DMS 273 treated with DMSO at 0.1 percent for 48 hours (cell line): Measurements from ENCODE around the gene ID3.

ENCODE experiments used
- DNase-seq: peaks from one replicate; lab custom pipeline; 2025; lab: John Stamatoyannopoulos, UW

Gene ID3

DNA sequence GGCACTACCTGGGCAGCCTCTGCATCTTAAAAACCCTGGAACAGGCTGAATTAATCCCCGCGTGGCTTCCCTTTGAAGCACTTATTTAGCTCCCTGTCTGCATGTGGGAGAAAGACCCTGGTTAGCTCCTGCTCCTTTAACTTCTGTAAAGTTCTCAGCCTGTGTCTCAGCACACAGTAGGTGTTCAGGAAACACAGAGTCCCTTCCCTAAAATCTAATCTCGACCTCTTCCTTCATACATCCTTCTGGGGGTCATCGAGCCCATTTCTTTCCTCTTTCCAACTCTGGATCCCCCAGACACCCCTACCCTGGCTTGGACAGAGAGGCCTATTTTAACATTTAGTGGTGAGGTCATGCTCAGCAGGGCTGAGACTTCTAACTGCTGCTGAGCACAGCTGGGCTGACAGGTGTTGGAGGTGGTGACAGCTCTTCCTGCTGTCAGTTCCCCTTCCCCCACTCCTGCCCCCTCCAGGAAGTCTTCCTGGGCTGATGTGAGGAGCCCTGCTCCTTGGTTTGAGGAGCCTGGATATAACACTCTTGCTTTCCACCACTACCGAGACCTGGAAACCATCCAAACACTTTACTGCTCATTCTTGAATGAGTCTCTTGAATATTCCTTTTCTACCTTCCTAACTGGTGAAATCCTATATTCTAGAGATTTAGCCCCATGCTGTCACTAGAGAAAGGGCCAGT lies 33.6 kb downstream of the ID3 start:
- peak; percentile 56 for DNase-seq

DNA sequence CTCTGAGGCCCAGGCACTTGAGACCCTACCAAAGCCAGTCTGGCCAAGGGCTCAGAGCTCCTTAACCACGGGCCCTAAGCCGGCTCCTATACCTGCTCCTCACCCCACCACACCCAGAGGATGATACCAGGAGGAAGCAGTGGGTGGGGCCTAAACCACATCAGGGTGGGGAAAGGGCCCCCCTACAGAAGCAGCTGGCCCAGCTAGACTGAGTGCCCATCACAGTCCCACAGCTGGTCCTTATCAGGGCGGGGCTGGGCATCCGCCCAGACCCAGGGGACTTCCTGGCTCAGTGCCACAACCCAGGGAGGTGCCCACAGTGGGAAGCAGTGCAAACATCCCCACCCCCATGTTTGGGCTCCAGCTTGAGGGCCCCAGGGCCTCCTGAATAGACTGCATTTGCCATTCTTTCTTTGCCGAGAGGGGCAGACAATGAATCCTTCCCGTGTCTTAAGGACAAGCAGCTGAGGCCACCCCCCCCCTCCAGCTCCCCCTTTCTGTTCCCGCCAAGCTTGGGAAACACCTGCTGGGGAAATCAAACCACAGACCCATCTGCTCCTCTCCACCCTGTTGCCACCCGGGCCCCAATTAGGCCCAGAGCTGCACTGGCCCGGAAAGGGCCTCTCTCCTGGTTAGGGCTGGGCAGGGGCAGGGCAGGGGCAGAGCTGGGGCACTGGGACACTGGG lies 34.4 kb downstream of the ID3 start:
- peak; percentile 52 for DNase-seq

DNA sequence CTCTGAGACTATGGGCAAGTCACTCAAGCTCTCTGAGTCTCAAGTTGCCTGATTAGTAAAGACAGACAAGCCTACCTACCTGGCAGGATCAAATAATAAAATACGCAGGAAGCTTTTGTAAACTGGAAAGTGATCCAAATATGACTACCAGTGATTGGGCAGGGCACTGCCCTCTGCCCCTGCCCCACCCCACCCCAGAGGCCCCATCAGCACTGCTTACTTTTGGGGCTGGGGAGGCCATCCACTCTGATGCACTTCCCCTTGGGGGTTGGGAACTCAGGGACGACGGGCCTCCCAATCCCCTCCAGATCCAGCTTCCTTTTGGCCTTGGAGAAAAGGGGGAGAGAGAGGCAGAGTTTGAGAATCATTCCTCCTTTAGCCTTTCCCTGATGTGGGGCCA lies 35.1 kb downstream of the ID3 start:
- no peak for DNase-seq

DNA sequence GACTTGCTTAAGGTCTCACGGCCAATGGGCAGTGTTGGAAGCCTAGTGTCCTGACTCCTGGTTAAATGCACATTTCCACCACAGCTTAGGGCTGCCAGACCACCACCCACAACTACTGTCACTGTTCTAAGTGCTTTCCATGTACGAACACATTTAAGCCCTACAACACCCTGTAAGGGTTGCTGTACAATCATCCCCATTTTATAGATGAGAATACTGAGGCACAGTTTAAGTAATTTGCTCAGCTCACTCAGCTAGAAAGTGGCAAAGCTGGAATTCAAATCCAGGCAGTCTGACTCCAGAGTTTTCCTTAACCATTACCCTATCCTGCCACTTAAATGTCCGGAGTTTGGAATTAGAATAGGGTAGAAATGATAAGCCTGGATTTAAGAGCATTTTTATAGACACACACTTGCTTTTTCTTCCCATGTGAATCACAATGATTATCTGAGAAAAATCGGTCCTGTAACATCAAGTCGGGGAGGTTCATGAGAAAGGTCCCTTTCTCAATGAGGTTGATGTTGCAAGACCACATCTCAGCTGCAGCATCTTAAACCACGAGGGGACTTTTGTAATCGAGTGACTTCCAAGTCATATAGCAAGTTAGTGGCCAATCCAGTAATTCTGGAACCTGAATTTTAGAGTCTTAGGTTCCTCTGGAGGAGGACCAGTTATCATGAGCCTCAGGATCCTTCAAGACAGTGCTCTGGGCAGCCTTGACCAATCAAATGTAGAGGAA lies 36.9 kb downstream of the ID3 start:
- no peak for DNase-seq

DNA sequence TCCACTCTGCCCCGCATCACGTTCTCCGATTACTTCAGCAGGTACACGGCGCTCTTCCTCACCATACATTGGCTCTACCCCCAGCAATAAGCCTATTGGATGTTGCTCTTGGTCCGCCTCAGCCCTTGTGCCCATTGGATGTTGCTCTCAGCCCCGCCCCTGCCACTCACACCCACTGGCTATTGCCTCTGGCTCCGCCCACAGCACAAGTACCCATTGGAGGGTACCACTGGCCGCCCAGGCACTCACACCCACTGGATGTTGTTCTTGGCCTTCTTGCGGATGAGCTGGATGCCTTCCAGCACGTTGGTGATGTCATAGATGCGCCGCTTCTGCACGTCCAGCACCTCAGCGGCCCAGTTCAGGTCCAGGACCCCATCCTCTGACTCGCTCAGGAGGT lies 37.7 kb downstream of the ID3 start:
- no peak for DNase-seq

DNA sequence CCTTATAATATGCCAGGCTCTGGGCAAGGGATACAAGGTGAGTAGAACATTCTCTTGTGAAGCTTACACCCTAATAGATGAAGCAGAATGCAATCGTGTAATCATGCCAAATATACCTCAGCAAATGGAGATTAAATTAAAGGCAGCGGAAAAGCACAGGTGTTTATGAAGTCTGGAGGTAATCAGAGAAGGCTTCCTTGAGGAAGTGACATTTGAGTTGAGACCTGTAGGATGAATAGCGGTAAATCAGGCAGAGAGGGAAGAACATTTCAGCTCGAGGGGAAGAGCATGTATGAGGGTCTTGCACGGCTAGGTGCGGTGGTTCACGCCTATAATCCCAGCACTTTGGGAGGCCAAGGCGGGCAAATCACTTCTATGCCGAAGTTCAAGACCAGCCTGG lies 41.7 kb downstream of the ID3 start:
- DNase-seq, result no peak

DNA sequence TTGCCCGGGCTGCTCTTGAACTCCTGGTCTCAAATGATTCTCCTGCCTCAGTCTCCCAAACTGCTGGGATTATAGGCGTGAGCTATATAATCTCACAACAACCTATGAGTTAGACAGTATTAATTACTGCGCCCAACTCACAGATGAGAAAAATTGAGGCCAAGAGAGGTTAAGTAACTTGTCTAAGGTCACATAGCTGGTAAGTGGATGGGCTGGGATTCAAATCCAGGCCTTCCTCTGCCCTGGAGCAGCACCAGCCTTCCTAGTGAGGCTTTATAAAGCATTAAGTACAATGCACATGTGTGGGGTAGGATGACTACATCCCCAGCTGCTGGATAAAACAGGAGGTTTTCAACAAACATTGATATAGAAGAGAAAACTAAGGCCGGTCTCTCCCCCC lies 43.4 kb downstream of the ID3 start:
- DNase-seq, result no peak

DNA sequence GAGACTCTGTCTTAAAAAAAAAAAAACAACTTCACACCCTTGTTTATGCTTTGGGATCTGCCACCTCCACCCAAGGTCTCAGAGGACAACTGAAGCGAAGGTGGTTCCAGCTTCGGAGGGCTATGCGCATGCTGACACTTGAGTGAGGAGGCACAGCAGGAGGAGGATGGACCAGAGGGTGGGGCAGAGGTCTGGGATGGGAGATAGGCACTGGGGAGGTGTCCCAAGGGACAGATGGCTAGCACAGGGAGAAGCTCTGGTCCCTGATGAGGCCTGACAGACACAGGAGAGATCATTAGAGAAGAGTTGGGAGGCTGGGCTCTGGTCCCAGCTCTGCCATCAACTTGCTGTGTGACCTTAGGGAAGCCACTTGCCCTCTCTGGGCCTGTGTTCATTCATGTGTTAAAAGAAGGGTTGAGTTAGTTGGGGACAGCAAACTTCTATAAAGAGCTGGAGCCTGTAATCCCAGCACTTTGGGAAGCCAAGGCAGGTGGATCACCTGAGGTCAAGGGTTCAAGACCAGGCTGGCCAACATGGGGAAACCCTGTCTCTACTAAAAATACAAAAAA lies 45.1 kb downstream of the ID3 start:
- DNase-seq, result no peak

DNA sequence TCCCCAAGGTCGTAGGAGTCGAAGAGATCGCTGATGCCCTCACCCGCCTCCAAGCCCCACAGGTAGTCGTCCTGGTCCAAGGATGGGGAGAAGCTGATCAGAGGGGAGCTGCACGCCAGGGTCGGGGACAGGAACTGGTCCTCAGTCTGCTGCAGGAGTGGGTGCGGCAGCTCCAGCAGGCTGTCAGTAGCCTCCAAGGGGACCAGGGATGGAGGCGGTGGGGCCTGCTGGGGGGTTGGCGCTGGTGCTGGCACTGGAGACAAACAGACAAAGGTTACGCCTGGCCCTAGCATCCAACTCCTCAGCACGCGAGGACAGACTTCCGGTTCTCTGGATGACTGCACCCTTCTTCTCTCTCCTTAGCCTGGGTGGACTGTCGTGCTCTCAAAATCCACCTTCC lies 49.4 kb downstream of the ID3 start:
- no peak for DNase-seq
